MCF 10A (cell line): Measurements from ENCODE around the gene ATP11B. TPM values are rescaled to one million over a fixed set of nuclear protein-coding genes. Genes with fewer than 3 reads are reported as not detected.
A peak's percentile ranks its signal among the peaks of the same experiment; 100 is the strongest.

Source experiments
- BruUV-seq: library from RNA; stranded (reverse); fragments of 400-500 nt; replicated peaks from 2 replicates; lab custom pipeline; 2021; lab: Mats Ljungman, UMichigan
- CTCF ChIA-PET: fragments of 300-600 bp; sonication (Branson Sonifier 250); formaldehyde crosslinking; extraction: SDS; loops from one replicate; lab custom pipeline; 2021; ENCODE audit warnings: antibody characterized with exemption, inconsistent platforms; lab: Yijun Ruan, JAX
- POLR2A ChIA-PET: fragments of 300-600, 350-650 bp; sonication (Branson Sonifier 250); formaldehyde crosslinking; extraction: SDS; loops from one replicate; lab custom pipeline; 2020; ENCODE audit warnings: antibody characterized with exemption, inconsistent platforms; lab: Yijun Ruan, JAX
- DNase-seq: peaks from one replicate; pipeline ENCODE4 v3.0.0-alpha.2; 2018; ENCODE audit not compliant: unreplicated experiment
- H3K27ac Mint-ChIP-seq: one replicate; pipeline ENCODE4 v1.8.0; 2022; ENCODE audit warnings: mild to moderate bottlenecking, low read depth, mixed read lengths; ENCODE audit not compliant: unreplicated experiment
- H3K27me3 Mint-ChIP-seq: one replicate; pipeline ENCODE4 v1.8.0; 2022; ENCODE audit warnings: mixed read lengths; ENCODE audit not compliant: insufficient read depth, unreplicated experiment
- H3K36me3 Mint-ChIP-seq: one replicate; pipeline ENCODE4 v1.8.0; 2022; ENCODE audit warnings: mild to moderate bottlenecking, moderate library complexity, mixed read lengths; ENCODE audit not compliant: insufficient read depth, unreplicated experiment
- H3K4me1 Mint-ChIP-seq: one replicate; pipeline ENCODE4 v1.8.0; 2022; ENCODE audit warnings: mixed read lengths; ENCODE audit not compliant: insufficient read depth, unreplicated experiment
- H3K4me3 Mint-ChIP-seq: one replicate; pipeline ENCODE4 v1.8.0; 2022; ENCODE audit warnings: mild to moderate bottlenecking, moderate library complexity, mixed read lengths; ENCODE audit not compliant: unreplicated experiment
- H3K9me3 Mint-ChIP-seq: one replicate; pipeline ENCODE4 v1.8.0; 2022; ENCODE audit warnings: mixed read lengths; ENCODE audit not compliant: unreplicated experiment
- intact Hi-C: fragments of 100-400 bp; cut with micrococcal nuclease; formaldehyde crosslinking; loops from 2 replicates; pipeline ENCODE4 v1.14.1; 2022
- total RNA-seq: library from RNA; stranded (reverse); gene quantifications from 2 replicates; pipeline ENCODE4 v1.2.3, GENCODE V29; 2022
- TF ChIP-seq, protein P1 (sequence below): fragments of 200-600 bp; IDR thresholded peaks from one replicate; pipeline ENCODE4 v1.8.0; 2022; ENCODE audit warnings: antibody characterized with exemption, mild to moderate bottlenecking; ENCODE audit not compliant: unreplicated experiment

The ATP11B gene
- total RNA-seq, 1 experiment from 2014 or later: 66.2 TPM

DNA sequence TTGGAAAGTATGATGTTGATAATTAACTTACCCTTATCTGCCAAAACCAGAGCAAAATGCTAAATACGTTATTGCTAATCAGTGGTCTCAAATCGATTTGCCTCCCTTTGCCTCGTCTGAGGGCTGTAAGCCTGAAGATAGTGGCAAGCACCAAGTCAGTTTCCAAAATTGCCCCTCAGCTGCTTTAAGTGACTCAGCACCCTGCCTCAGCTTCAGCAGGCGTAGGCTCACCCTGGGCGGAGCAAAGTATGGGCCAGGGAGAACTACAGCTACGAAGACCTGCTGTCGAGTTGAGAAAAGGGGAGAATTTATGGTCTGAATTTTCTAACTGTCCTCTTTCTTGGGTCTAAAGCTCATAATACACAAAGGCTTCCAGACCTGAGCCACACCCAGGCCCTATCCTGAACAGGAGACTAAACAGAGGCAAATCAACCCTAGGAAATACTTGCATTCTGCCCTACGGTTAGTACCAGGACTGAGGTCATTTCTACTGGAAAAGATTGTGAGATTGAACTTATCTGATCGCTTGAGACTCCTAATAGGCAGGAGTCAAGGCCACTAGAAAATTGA lies 127.3 kb downstream of the ATP11B start:
- Mint-ChIP-seq H3K27me3 (no peaks in the 10 kb centered on the region), H3K36me3 (peaks cover 24% of the 10 kb centered on the region), H3K4me3 (no peak overlapping the region), H3K27ac (no peak overlapping the region), H3K4me1 (peaks cover 7% of the 10 kb centered on the region), H3K9me3 (no peaks in the 10 kb centered on the region)
- CTCF ChIA-PET: interaction anchor here (0.6 to 2.4 kb wide), 2 partner anchors 11 to 154 kb away, joined by 3 to 9 read pairs; no protein-coding TSS in a partner anchor
- DNase-seq: peak; percentile 24
- intact Hi-C loops: no loop called here
- no TSS peak for BruUV-seq
- TF ChIP-seq, protein P1, sequence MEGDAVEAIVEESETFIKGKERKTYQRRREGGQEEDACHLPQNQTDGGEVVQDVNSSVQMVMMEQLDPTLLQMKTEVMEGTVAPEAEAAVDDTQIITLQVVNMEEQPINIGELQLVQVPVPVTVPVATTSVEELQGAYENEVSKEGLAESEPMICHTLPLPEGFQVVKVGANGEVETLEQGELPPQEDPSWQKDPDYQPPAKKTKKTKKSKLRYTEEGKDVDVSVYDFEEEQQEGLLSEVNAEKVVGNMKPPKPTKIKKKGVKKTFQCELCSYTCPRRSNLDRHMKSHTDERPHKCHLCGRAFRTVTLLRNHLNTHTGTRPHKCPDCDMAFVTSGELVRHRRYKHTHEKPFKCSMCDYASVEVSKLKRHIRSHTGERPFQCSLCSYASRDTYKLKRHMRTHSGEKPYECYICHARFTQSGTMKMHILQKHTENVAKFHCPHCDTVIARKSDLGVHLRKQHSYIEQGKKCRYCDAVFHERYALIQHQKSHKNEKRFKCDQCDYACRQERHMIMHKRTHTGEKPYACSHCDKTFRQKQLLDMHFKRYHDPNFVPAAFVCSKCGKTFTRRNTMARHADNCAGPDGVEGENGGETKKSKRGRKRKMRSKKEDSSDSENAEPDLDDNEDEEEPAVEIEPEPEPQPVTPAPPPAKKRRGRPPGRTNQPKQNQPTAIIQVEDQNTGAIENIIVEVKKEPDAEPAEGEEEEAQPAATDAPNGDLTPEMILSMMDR: no peak
- POLR2A ChIA-PET: interaction anchor here (0.6 to 1.1 kb wide), 2 partner anchors 10 to 204 kb away, joined by 3 read pairs; no protein-coding TSS in a partner anchor

DNA sequence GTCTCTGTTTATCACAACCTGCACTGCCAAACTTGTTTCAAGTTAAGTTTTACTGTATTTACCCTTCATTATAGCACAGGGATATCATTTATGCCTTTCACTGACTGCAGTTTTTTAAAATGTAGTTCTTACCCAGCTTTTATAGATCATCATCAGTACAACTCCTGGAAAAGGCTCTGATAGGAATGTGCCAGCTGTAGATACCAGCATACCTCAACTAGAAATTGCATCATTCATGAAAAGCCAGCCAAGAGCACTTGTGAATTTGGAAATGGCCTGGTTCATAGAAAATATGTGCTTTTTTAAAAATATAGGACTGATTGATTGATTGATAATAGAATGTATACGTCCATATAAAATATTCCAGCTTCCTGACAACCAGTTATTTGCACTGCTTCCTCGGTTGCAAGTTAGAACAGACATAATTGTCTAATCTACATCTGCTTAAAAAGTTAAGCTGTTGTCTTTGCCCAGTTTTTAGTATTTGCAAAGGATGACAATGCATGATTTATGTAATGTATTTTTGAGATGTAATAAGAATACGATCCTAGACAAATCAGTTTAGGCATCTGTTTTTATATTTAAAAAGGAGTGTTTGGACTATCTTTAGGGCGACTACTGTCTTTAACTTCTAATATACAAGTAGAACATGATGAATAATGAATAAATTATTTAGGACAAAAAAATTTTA lies 128.5 kb downstream of the ATP11B start:
- ChIA-PET POLR2A (interaction anchor here (0.6 to 0.7 kb wide), 3 partner anchors 8 to 40 kb away, joined by 3 to 4 read pairs (median 3); no protein-coding TSS in a partner anchor), CTCF (interaction anchor here (1.2 kb wide), 1 partner anchor 12 kb away, joined by 3 read pairs; no protein-coding TSS in a partner anchor)
- Mint-ChIP-seq H3K27ac (no peak overlapping the region), H3K4me3 (no peak overlapping the region), H3K36me3 (peaks cover 30% of the 10 kb centered on the region), H3K27me3 (no peaks in the 10 kb centered on the region), H3K9me3 (no peaks in the 10 kb centered on the region), H3K4me1 (peaks cover 14% of the 10 kb centered on the region)
- TF ChIP-seq, protein P1: no peak
- BruUV-seq: no TSS peak
- intact Hi-C loops: no loop called here
- DNase-seq: peak; percentile 20

DNA sequence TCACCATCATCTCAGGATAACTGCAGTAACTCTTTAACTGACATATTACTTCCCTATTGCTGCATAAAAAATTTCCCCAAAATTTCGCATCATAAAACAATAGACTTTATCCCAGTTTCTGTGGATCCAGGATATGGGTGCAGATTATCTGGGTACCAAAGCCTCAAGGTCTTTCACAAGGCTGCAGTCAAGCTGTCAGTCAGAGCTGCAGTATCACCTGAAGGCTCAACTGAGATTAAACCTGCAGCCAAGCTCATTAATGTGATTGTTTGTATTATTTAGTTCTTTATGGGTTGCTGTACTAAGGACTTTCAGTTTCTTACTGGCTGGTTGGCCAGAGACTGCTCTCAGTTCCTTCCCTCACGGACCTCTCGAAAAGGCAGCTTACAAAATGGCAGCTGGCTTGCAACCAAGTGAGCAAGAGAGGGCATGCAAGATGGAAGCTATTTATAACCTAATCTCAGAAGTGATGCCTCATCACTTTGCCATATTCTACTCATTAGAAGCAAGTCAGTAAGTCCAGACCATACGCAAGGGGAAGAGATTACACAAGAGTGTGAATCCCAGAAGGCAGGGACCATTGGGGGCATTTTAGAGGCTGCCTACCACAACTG lies 132.1 kb downstream of the ATP11B start:
- H3K36me3 Mint-ChIP-seq: peaks cover 29% of the 10 kb centered on the region
- no TSS peak for BruUV-seq
- POLR2A ChIA-PET: interaction anchor here (0.6 to 1.0 kb wide), 4 partner anchors 24 to 200 kb away, joined by 3 to 4 read pairs (median 4); partner anchors contain the start of gene DCUN1D1
- no peaks in the 10 kb centered on the region for H3K9me3 Mint-ChIP-seq
- peak; percentile 74 for DNase-seq
- peak overlapping the region; percentile 24 for H3K27ac Mint-ChIP-seq
- intact Hi-C loops: no loop called here
- TF ChIP-seq, protein P1: no peak
- H3K4me1 Mint-ChIP-seq: peaks cover 14% of the 10 kb centered on the region
- CTCF ChIA-PET: no interaction called here
- H3K4me3 Mint-ChIP-seq: no peak overlapping the region
- no peaks in the 10 kb centered on the region for H3K27me3 Mint-ChIP-seq

DNA sequence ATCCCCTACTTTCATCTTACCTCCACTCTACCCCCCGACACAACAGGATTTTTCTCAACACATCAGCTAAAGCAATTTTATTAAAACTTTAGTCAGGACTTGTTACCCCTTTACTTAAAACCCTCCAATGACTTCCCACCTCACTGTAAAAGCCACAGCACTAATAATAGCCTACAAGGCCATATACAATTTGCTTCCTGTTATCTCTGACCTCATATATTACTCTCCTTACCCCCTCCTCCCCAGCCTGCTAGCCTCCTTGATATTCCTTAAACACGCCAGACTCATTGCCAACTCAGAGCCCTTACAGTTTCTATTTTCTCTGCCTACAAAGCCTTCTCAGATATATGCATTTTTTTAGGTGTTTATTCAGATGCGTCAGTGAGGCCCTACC lies 132.6 kb downstream of the ATP11B start:
- no peak for DNase-seq
- ChIA-PET CTCF (no interaction called here), POLR2A (interaction anchor here (0.6 to 1.0 kb wide), 3 partner anchors 24 to 55 kb away, joined by 3 to 4 read pairs (median 3); partner anchors contain the start of gene DCUN1D1)
- Mint-ChIP-seq H3K9me3 (no peaks in the 10 kb centered on the region), H3K36me3 (peaks cover 26% of the 10 kb centered on the region), H3K27me3 (no peaks in the 10 kb centered on the region), H3K4me1 (peaks cover 14% of the 10 kb centered on the region), H3K4me3 (no peak overlapping the region), H3K27ac (peak overlapping the region; percentile 24)
- TF ChIP-seq, protein P1: no peak
- no TSS peak for BruUV-seq
- intact Hi-C loops: no loop called here
